ENCODE data around the gene NOL9.

NOL9 gene

DNA sequence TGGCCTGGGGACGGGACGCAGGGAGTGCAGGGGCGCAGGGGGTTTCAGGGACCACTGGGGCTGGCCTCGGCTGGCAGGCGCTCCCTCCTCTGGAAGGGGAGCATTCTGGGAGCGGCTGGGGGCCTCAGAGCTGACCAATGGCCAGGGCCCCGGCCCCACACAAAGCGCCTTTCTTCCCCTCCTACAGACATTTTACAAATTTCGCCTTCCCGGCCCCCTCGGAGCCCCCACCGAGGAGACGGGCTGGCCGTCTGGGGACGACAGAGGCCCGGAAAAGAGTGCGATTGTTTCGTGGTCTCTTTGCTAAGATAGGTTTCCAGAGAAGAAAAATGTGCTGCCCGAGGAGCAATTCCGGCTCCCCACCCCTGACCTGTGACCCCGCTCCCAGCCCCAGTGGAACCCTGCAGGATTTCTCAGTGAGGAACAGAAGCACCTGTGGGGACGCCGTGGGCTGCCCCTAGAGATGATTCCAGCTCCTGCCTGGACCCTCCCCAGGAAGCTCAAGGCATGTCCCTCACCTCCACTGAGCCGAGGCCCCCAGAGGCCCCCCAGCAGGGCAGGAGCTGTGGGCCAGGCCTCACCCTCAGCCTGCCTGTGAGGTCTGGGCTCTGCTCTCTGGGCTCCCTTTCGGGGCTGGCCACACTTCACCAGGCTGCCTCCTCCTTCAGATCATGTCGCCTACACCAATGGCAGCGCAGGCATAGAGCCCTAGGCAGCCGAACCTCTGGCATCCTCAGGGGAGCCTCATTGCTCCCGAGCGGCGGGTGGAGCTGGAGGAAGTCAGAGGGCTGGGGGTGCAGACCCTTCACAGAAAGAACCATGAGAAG lies 47.9 kb downstream of the NOL9 start:
- TF ChIP-seq CTCF (IDR thresholded peaks at IDR 0.05; ENCODE audit: insufficient read depth, missing control alignments), result no peak
- DNase-seq (ENCODE audit: insufficient read length, low spot score) (no peak), FAIRE-seq (no peak)

DNA sequence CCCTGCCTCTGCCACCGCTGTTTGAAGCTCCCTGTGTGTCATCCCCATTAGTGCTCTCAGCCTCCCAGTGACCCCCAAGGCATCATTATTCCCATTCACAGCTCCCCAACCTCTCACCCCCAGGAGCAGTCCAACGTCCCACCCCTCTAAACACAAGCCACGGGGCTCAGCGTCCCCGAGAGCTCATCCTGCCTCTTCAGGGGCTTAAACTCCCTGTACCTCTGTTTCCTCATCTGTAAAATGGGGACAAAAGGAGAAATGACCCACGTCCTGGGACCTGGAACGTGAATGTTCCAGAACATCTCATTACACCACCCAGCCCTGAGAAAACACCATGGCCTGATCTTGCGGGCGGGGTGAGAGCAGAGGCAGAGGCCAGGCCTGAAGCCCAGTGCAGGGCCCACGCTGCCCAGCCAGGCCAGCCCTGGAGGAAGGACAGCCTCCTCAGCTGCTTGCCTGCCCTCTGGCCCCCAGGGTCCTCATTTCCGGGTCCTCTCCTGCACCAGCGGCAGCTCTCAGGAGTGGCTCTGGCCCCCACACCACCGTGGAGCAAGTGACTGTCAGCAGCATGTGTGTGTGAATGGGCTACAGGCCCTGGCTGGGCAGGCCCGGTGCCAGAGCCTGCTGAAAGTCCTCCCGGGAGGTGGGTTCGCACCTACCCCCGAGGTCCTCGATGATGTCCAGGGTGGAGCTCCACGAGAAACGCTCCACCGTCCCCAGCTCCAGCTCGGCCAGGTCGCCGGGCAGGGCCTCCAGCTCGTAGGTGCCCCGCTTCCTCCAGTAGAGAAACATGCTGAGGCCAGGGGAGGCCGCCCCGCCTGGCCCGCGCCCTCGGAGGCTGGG lies 48.7 kb downstream of the NOL9 start:
- no peak for TF ChIP-seq CTCF (IDR thresholded peaks at IDR 0.05; ENCODE audit: insufficient read depth, missing control alignments)
- DNase-seq (ENCODE audit: insufficient read length, low spot score) (no peak), FAIRE-seq (no peak)

GRCh38 chr1:6504887-6505286 lies 49.4 kb downstream of the NOL9 start:
- TF ChIP-seq CTCF (IDR thresholded peaks at IDR 0.05; ENCODE audit: insufficient read depth, missing control alignments), result no peak
- FAIRE-seq (no peak), DNase-seq (ENCODE audit: insufficient read length, low spot score) (no peak)

GRCh38 chr1:6503884-6504602 lies 50.3 kb downstream of the NOL9 start:
- TF ChIP-seq CTCF (IDR thresholded peaks at IDR 0.05; ENCODE audit: insufficient read depth, missing control alignments), result no peak
- DNase-seq (ENCODE audit: insufficient read length, low spot score) (no peak), FAIRE-seq (no peak)

DNA sequence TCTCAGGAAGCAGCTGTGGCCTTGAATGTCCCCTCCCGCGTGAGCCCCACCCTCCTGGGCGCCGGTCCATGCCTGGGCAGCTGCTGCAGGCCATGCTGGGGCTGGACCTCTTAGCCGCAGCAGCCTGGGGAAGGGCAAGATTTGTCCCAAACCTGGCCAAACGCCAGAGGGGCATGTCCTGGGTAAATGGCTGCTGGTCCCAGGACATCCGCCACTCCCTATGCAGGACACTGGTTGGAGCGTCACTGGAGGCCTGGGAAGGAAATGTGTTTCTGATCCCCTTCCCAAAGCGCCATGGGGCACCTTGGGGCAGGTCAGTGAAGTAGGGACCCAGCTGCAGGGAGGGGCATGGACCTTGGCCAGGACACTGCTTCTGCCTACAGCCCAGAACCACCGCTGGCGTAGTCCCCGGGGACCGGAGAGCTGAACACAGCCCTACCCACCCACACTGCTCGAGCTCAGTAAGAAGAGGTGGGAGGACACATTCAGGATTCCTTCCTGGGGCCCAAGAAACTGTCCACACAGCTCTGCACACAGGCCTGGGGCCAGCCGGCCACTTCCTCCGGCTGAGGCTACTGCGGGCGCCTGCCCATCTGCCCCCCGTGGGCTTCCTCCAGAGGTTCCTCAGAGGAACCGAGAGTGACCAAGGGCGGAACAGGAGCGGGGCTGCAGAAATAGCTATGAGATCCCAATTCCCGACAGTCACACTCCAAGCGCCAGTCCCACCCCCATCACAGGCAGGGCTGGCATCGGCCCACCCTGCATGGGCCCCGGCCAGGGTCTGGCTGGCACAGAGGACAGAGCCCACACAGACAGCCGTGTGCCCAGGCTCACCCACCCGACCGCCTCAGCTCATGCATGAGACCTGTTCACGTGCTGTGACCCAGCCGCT lies 52.1 kb downstream of the NOL9 start:
- no peak for DNase-seq (ENCODE audit: insufficient read length, low spot score)
- no peak for FAIRE-seq
- no peak for TF ChIP-seq CTCF (IDR thresholded peaks at IDR 0.05; ENCODE audit: insufficient read depth, missing control alignments)

DNA sequence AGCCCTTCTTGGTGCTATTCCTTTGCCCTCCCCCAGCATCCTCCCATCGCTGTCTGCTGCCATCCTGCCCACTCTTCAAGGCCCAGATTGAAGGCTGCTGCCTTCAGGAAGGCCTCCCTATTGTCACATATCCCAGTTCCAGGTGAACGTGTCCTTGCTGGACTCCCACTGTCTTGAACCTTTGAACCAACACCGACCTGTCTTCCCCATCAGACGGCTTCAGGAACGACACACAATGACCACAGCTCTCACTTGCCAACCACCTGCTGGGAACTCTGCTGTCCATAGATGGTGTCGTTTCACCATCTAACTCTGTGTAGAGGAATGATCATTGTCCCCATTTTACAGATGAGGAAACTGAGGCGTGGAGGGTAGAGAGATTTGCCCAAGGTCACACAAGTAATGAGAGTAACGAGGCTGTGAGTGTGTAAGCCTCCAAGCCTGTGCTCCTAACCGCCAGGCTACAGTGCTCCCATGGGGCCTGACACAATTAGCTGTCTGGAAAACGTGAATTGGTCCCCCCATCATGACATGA lies 53.0 kb downstream of the NOL9 start:
- no peak for DNase-seq (ENCODE audit: insufficient read length, low spot score)
- no peak for TF ChIP-seq CTCF (IDR thresholded peaks at IDR 0.05; ENCODE audit: insufficient read depth, missing control alignments)
- no peak for FAIRE-seq
